NCI-H510A (cell line): ENCODE measurements around the gene PSTK.

Experiments
- DNase-seq: peaks from one replicate; lab custom pipeline; 2025; lab: John Stamatoyannopoulos, UW

The PSTK gene

DNA sequence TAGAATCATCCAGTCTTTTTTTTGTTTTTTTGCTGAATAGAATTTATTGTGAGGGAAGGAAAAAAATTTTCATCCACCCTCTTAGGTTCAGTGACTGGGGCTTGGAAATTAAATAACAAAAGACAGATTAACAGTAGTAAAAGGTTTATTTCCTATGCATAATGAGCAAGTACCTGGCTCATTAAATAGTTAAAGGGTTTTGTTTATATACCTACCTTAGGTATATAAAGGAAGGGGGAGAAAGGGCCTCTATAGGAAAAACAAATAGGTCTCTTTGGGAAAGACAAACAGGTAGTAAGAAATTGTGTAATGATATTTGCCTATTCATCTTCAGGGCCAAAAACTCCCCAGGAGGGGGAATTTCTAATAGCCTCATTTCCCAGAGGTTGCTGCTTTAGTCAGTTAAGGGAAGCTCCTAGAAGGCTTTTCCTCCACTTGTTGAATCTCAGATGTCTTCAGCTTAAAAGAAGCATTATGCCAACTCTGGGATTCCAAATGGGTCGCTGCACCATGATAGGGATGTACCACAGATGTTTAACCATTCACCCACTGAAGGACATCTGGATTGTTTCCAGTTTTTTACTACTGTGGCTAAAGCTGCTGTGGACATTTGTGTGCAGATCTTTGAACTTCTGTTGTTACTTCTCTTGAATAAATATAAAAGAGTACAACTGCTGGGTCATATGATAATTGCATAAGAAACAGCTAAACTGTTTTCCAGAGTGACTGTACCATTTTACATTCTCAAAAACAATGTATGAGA is 39.9 kb downstream of the PSTK start:
- no peak for DNase-seq

DNA sequence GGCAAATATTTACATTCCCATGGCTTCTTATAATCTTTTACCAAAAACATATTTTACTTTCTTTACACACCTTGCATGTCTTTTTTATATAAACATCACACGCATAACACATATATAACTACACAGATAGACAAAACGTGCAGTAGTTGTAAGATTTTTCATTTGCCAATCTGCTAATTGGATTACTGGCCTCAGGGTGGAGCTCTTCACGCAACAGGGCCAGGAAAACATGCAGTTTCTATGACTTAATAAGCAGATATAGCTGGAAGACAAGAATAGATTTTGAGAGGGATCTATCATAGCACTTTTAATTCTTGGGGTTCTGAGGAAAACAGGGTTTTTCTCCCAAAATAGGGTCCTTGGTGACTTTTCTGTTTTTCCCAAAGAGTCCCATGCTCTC is 41.3 kb downstream of the PSTK start:
- no peak for DNase-seq

DNA sequence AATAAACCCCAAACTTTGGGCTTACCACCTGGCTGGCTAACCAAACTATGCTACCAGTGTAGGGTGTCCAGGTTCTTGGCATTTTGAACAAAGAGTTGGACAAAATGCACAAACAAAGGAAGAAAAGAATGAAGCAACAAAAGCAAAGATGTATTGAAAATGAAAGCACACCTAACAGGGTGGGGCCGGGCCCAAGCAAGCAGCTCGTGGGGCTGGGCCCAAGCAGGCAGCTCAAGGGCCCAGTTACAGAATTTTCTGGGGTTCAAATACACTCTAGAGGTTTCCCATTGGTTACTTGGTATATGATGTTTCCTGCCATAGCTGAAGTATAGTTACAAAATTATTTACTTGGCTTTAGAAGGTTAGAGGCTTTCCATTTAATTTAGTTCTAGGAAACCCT is 44.3 kb downstream of the PSTK start:
- DNase-seq, result no peak

DNA sequence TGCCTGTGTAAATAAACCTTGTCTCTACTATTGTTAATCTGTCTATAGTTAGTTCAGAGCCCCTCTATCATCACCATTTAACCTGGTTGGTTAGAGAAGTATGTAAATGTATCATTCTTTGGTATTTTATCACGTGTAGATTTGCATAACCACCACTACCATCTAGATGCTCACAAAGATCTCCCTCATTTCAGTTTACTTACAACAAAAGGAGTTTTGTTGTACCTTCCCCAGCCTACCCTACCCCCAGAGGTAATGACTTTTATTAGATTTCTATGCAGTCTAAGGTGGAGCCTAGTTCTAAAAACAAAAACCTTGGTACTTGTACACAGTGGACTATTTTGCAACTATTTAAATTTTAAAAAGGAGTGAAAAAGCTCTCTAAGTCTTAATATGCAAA is 46.1 kb downstream of the PSTK start:
- DNase-seq, result no peak

DNA sequence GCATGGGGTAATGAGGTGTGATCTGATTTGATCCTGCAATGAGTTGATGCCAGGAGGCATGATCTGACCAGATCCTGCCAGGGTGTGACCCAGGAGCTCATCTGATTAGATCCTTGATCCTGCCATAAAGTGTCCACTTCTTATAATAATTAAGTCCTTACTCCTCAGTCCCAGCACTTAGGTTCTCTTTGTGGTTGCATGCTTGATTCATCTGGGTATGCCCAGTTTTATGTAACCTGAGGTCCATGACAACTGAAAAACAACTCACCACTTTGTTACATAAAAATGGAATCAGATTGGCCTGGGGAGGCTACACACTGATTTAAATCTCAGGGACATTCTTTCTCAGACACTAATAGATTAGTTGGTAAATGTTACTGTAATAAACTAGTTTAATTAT is 47.7 kb downstream of the PSTK start:
- DNase-seq, result no peak

DNA sequence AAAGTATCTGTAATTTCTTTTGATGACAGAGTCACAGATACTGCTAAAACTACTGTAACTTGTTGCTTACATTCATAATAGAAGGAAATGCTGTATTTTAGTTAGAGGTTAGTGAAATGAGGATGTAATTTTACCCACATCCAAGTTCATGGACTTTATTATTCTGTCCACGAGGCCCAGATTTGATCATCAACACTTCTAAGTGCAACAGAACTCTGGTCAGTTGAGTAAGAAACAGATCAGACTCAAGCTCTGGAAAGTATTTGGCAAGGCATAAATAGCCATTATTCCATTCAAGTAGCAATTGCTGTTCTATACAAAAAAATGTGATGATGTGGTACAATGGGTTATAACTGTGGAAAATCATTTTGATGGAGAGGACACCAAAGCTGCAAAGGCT is 50.9 kb downstream of the PSTK start:
- no peak for DNase-seq

DNA sequence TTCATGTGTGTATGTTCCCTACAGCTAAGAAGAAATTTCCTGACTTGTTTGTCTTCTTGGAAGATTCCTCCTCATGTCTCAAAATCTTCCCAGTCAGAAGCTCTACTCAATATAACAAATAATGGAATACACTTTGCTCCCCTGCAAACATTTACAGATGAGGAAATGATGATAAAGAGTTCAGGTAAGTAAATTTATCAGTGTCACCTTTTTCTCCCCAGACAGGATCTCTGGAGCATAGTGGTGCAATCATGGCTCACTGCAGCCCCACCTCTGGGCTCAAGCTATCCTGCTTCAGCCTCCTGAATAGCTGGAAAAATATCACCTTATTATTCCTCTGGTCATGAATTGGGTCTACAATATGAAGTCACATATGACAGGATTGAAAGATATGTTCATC is 54.1 kb downstream of the PSTK start:
- no peak for DNase-seq

DNA sequence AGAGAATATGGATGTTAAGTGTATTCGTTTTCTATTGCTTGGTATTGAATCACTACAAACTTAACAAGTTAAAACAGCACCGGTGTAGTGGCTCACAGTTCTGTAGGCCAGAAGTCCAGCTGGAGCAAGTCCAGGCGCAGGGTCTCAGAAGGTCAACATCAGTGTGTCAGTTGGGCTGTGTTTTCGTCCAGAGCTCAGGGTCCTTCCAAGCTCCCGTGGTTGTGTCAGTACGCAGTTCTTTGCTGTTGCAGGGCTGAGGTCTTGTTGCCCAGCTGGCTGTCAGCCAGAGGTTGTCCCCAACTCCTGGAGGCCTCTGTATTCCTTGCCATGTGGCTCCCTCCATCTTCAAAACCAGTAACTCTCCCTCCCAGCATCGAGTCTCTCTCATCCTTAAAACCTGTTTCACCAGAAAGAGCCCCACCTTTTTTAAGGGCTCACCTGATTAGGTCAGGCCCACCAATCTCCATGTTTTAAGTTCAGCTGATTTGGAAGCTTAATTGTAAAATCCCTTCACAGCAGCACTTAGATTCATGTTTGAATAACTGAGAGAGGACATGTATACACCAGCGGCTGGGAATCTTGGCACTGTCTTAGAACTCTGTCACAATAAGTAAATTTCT is 55.4 kb downstream of the PSTK start:
- DNase-seq, result no peak

DNA sequence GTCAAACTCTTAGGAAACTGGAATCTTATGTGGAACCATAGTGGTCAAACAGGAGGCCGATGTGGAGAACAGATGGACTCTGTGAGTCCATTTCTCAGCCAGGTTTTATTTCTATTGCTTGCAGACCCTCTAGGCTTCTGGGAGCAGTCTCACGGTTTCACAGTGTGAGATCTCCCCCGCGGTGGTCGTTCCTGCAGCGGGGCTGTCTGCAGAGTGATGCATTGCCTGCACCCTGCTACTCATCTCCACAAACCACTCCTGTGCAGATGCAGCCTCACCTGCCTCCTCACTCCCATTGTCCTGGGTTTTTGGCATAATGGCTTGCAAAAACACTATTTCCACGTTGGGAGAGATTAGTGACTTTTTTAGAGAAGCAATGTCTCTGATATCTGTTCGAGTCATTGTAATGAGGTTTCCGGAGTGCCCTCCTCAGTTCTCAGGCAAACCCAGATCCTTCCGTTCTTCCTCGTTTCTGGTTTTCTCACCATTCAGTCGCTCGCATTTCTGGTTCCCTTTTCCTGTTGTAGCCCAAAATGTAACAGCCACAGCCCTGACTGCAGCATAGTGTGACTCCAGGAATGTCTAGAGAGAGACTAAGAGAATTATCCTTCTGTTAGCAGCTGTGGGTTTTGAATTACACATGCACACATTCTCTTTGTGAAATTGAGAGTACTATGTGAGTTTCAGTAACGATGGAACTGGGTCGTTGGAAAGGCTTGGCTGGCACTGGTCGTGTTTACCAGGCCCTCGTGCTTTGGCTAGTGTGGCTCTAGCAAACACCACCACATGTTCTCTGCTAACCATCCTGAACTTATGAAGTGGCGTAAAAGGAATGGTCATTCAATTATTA is 58.8 kb downstream of the PSTK start:
- DNase-seq, result no peak

DNA sequence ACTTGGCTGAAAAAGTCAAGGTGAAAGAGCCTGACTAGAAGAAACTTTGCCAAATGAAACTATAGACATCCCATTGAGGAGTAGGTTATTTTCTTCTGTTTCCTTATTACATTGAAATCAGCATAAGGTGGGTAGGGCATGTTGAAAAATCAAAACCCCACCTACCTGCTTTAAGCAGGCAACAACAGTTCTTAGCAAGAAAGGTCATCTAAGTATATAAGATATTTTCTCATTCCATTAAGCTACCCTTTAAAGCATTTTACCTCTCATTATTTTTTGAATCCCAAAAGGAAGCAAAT is 59.4 kb downstream of the PSTK start:
- no peak for DNase-seq
